Endothelial cell (in vitro differentiated cells): Measurements from ENCODE around the gene ANAPC10. TPM values are rescaled to one million over a fixed set of nuclear protein-coding genes. Genes with fewer than 3 reads are reported as not detected.

ENCODE experiments used
- DNase-seq: peaks from one replicate; pipeline ENCODE4 v3.0.0; 2021; ENCODE audit warnings: low spot score
- H3K27ac Mint-ChIP-seq: one replicate; pipeline ENCODE4 v1.8.0; 2021; ENCODE audit warnings: mixed read lengths, inconsistent platforms; ENCODE audit not compliant: unreplicated experiment
- H3K27me3 Mint-ChIP-seq: one replicate; pipeline ENCODE4 v1.8.0; 2021; ENCODE audit warnings: mild to moderate bottlenecking, moderate library complexity, mixed read lengths, inconsistent platforms; ENCODE audit not compliant: unreplicated experiment
- H3K36me3 Mint-ChIP-seq: one replicate; pipeline ENCODE4 v1.8.0; 2021; ENCODE audit warnings: mild to moderate bottlenecking, low read depth, mixed read lengths, inconsistent platforms; ENCODE audit not compliant: unreplicated experiment
- H3K4me1 Mint-ChIP-seq: one replicate; pipeline ENCODE4 v1.8.0; 2021; ENCODE audit warnings: mild to moderate bottlenecking, mixed read lengths, inconsistent platforms; ENCODE audit not compliant: unreplicated experiment
- H3K4me3 Mint-ChIP-seq: one replicate; pipeline ENCODE4 v1.8.0; 2021; ENCODE audit warnings: mild to moderate bottlenecking, mixed read lengths, inconsistent platforms; ENCODE audit not compliant: unreplicated experiment
- H3K9me3 Mint-ChIP-seq: one replicate; pipeline ENCODE4 v1.8.0; 2021; ENCODE audit warnings: mixed read lengths, inconsistent platforms; ENCODE audit not compliant: unreplicated experiment
- CTCF ChIP-seq: fragments of 200-600 bp; sonication (generic); IDR thresholded peaks from one replicate; pipeline ENCODE4 v1.5.0; 2021; ENCODE audit warnings: antibody characterized with exemption; ENCODE audit not compliant: unreplicated experiment
- total RNA-seq: library from RNA; stranded (reverse); fragmentation: NEBNext Ultra II Directional; extraction: Animal tissue kit (Norgen Biotek cat#: 25700); gene quantifications from one replicate; pipeline ENCODE4 v1.2.1, GENCODE V29; 2021; ENCODE audit not compliant: unreplicated experiment

Gene ANAPC10
- total RNA-seq, 1 donor from 2014 or later = 20.2 TPM

GRCh38 chr4:145047151-145047550 is 50.8 kb downstream of the ANAPC10 start:
- Mint-ChIP-seq H3K4me1 (peaks cover 4% of the 10 kb centered on the region), H3K27ac (no peak overlapping the region), H3K36me3 (peaks cover 5% of the 10 kb centered on the region), H3K27me3 (no peaks in the 10 kb centered on the region), H3K9me3 (no peaks in the 10 kb centered on the region), H3K4me3 (no peak overlapping the region)
- DNase-seq = no peak
- TF ChIP-seq CTCF = no peak

DNA sequence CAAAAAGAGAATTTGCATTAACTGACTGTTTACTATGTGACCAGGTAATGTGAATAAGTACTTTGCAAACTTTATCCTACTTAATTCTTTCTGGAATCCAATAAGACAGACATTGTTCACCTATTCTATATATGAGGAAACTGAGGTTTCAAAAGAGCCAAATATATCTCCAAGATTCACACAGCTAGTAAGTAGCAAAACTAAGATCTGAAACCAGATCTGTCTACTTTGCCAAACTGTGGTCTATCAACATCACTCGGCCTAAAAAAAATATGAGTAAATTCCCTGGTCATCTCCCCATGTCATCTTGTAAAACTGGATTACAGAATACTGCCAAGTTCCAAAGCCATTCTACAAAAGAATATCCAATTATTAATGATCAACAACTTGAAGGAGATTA is 52.8 kb downstream of the ANAPC10 start:
- Mint-ChIP-seq H3K4me3 (no peak overlapping the region), H3K9me3 (no peaks in the 10 kb centered on the region), H3K36me3 (peaks cover 5% of the 10 kb centered on the region), H3K4me1 (peaks cover 4% of the 10 kb centered on the region), H3K27ac (no peak overlapping the region), H3K27me3 (no peaks in the 10 kb centered on the region)
- DNase-seq = no peak
- no peak for TF ChIP-seq CTCF

DNA sequence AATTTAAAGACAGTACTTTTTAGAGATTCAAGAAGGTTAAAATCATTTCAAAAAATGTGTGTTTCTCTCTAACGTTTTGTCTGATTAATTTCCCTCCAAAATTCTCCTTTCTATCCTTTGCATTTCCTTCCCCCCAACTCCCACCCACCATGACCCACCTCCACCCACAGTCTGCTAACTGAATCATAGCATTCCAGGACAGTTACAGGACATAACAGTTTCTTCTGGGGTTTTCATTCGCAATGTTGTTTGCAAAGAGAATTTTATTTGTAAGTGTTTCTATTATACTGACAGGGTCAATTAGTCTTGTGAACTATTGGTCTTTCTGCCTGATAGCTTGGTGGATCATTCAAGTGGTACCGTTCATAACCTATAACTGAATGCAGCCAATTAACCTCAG is 53.7 kb downstream of the ANAPC10 start:
- DNase-seq = no peak
- no peaks in the 10 kb centered on the region for H3K36me3 Mint-ChIP-seq
- no peak for TF ChIP-seq CTCF
- H3K9me3 Mint-ChIP-seq = no peaks in the 10 kb centered on the region
- H3K4me3 Mint-ChIP-seq = no peak overlapping the region
- H3K27ac Mint-ChIP-seq = no peak overlapping the region
- H3K4me1 Mint-ChIP-seq = peaks cover 4% of the 10 kb centered on the region
- no peaks in the 10 kb centered on the region for H3K27me3 Mint-ChIP-seq

DNA sequence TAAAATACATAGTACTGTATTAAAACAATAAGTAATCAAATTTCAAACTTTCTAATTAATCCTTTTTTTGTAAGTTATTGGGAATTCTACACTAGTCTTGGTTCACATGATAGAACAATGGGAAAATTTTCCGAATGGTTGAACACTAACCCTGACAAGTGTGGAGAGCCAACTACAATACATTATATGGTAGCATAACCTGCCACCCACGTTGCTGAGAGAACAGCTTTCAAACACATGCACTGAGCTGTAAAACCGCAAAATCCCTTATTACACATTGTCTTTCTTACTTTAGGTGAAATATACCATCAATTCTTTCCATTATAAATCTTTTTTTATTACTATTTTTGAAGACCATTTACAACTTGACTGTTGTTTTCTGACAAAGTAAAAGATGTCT is 54.7 kb downstream of the ANAPC10 start:
- no peak for DNase-seq
- TF ChIP-seq CTCF = no peak
- Mint-ChIP-seq H3K27me3 (no peaks in the 10 kb centered on the region), H3K27ac (no peak overlapping the region), H3K4me1 (peaks cover 4% of the 10 kb centered on the region), H3K9me3 (no peaks in the 10 kb centered on the region), H3K4me3 (no peak overlapping the region), H3K36me3 (no peaks in the 10 kb centered on the region)

- no peaks in the 10 kb centered on the region for H3K27me3 Mint-ChIP-seq
- peaks cover 4% of the 10 kb centered on the region for H3K4me1 Mint-ChIP-seq
- no peak overlapping the region for H3K27ac Mint-ChIP-seq
- no peaks in the 10 kb centered on the region for H3K9me3 Mint-ChIP-seq
- TF ChIP-seq CTCF = no peak
- H3K4me3 Mint-ChIP-seq = no peak overlapping the region
- H3K36me3 Mint-ChIP-seq = no peaks in the 10 kb centered on the region
- no peak for DNase-seq
Observed at GRCh38 chr4:145042601-145043285, 55.3 kb downstream of the ANAPC10 start.
